CD4-positive, alpha-beta T cell treated with Interleukin-2 at 100 ng/mL for 4 hours (primary cell): Measurements from ENCODE around the gene VWF.

ENCODE experiments used
- DNase-seq: peaks from one replicate; pipeline ENCODE4 v3.0.0-alpha.2; 2020; ENCODE audit warnings: low spot score

VWF gene

DNA sequence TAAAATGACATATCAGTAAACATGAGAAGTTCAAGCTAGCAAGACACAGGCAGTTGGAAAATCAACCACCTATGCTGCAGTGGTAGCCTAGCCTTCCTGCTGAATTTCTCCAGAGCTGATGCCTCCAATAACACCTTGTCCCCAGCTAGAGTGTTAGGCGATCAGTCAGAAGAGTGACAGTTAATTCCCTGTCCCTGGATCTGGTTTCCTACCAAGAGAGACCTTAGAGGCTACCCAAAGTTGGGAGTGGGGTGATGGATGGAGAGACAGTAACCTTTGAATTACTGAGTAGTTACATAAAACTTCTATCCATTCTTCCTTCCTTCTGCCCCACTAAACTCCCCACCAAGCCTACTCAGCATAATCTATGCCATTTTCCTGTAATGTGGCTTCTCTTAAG lies 177.5 kb downstream of the VWF start:
- no peak for DNase-seq

- no peak for DNase-seq
These were observed 178.1 kb downstream of the VWF start for GRCh38 chr12:5946388-5946787.

- DNase-seq = no peak
These were observed 179.1 kb downstream of the VWF start, which contains the start of gene ANO2 for GRCh38 chr12:5945071-5946008. TSS of gene ANO2 (minus strand) at chr12:5945259. CDS start at chr12:5945217, 42 bp downstream.

GRCh38 chr12:5944688-5945070 lies 179.8 kb downstream of the VWF start:
- DNase-seq = no peak

DNA sequence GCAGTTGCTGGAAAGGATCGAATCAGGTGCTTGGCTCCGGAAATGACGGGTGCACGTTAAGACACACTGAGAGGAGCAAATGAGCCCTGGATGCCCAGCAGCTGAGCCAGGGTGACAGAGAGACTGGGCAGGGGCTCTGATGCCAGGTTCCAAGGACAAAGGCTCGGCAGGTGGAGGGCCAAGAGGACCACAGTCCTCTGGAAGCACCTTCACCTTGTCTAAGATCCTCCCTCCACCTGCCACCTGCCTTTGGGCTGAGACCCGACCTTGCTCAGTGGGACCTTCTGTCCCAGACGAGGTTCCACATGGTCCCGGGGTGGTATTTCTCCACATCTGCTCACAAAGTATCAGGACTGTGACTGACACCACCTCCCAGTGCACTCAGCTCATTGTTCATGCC lies 180.4 kb downstream of the VWF start:
- no peak for DNase-seq

DNA sequence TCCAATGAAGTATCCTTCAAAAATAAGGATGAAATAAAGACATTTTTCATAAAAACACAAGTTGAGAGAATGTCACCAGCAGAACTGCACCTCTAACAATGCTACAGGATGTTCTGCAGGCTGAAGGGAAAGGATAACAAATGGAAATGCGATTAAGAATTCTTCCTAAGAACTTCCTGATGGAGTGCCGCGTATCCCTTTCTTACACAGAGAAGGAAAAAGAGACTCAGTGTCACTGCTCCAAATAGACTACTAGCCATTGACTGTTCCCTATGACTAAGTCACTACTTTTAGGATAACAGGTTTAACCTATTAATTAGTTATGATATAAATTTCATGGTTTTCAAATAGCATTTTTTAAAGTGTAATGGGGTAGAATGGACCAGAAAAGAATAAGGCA lies 182.6 kb downstream of the VWF start:
- no peak for DNase-seq

DNA sequence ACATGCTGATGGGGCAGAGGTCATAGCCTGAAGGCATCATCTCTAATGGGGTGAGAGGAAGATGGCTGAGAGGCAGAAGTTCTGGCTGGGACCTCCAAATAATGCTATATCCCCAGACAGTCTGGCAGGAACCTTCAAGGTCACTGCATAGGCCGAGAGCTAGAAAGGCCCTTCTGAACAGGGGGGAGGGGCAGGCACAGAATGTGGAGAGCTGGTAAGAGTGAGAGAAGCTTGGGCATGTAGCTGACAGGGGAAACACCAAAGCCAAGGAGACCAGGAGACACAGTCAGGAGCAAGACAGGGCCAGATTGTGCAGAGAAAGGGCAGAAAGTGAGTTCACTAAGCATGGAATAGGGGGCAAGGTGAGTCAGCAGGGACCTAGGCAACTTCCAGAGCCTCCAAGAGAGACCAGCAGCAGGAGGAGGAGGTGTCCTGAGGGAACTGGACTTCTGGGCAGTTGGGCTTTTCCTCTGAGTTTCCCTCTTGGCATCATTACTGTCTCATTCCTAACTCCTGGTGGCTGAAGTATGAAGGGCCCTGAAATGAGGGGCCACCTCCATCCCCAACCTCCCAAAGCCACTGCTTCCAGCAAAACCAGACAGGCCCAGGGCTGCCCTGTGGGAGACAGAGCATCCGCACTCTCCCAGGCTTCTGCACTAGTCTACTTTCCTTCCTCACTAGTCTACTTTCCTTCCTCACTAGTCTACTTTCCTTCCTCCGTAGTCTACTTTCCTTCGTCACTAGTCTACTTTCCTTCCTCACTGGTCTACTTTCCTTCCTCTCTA lies 196.5 kb downstream of the VWF start:
- DNase-seq = no peak

DNA sequence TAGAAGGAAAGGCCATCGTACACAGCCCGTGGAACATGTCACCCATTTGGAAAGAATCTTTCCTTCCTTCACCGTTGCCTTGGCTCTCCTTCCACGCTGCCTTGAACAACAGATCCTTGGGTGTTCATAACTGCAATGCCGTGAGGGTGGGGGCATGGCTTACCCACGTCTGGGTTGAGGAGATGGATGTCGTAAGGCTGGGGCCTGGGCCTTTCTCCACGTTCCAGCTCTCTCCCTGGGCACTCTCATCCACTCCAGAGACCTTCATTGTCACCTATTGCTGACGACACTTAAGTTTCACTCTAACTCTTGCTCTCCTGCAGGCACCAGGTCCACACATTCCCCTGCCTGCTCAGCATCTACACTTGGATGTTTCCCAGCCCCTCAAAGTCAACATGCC lies 198.8 kb downstream of the VWF start:
- no peak for DNase-seq

DNA sequence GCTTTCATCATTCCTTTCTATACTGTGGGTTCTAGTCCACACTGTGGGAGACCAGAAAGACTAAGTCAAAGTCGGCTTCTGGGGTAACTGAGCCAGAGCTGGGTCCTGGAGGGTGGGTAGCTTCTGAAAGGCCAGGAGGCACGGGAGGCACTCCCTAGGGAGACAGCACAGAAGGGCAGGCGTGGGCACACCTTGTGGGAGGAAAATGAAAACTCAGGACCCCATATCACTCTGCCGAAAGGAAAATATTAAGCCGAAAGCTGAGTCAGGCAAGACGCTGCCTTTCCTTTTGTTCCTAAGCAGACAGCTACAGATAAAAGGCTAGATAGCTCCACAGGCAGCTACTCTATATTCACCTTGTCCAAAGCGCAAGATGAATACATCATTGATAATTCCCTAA lies 200.1 kb downstream of the VWF start:
- DNase-seq = no peak

- DNase-seq = no peak
These were observed 200.7 kb downstream of the VWF start for GRCh38 chr12:5923751-5924150.

GRCh38 chr12:5923043-5923605 lies 201.3 kb downstream of the VWF start:
- DNase-seq = no peak

DNA sequence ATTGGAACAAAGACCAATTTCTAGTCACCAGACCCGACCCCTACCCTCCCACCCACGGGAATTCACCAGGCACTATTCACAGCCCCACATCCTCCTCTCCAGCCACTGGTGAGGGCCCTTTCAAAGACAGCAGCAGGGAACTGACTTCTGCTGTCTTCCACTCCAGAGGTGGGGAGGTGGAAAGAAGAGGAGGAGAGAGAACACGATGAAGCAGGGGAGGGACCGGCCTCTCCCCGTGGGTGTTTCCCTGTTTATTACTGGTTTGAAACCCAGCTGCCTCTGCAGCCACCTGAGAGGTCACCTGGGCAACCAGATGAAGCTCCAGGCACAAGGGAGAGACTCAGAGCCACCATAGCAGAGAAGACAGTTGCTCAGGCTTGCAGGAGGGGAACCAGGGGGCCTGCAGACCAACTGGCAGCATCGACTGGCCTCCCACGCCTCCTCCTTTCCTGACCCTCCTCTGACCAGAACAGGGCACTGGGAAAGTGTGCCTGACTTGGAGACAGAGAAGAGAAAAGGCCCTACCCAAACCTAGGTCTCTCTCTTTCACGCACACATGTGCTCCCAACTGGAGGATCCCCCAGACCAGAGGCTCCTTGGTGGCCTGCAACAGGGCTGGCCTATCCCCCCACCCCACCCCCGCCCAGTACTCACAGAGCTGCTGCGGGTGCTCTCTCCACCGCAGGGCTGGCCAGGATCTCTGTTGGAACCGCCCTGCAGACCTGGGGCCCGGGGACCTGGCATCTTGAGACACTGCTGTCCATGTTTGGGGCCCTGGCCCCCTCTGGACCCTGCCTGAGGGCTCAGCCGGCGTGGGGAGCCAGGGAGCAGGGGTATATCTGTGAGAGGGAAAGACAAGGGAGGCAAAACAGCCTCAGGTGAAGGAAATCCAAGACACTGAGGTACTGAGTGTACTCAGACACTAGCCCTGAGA lies 202.2 kb downstream of the VWF start:
- no peak for DNase-seq

DNA sequence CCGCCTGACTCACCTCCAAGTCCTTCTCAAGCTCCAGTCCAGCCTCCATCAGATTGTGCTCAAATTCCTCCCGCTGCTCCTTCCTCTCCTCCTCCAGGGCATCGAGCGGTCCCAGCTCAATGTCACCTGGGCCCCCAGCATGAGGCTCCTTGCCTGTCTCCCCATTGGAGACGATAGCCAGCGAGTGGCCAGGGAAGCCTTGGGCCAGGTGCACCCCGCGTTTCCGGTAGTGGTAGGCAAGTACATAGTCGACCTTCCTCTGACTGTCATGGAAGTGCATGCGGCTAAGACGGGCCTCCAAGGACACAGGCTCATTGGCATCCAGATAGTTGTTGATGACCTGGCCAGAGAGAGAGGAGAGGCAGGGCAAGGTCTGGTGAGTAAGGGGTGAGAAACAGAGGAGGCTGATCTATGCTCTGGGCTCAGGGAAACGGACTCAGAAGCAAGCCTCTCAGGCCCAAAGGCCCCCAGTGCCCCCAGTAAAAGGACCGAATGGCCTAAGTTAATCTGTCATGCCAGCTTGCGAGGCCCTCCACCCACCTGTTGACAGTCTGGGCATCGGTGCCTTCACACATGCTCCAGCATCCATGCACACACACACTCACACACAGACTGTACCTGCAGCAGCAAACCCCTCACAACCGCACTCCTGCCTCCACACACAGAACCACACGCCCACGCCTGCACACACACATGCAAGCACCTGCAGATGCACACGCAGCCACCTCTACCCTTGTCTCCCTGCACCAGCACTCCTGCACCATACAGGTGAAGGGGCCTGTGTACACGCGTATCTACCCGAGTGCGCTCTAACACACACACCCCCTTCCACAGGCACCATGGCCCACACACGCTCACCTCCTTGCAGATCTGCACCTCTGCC lies 203.2 kb downstream of the VWF start:
- DNase-seq = no peak

- DNase-seq = no peak
These were observed 207.6 kb downstream of the VWF start for GRCh38 chr12:5916785-5917290.

GRCh38 chr12:5915511-5915910 lies 209.0 kb downstream of the VWF start:
- DNase-seq = no peak

DNA sequence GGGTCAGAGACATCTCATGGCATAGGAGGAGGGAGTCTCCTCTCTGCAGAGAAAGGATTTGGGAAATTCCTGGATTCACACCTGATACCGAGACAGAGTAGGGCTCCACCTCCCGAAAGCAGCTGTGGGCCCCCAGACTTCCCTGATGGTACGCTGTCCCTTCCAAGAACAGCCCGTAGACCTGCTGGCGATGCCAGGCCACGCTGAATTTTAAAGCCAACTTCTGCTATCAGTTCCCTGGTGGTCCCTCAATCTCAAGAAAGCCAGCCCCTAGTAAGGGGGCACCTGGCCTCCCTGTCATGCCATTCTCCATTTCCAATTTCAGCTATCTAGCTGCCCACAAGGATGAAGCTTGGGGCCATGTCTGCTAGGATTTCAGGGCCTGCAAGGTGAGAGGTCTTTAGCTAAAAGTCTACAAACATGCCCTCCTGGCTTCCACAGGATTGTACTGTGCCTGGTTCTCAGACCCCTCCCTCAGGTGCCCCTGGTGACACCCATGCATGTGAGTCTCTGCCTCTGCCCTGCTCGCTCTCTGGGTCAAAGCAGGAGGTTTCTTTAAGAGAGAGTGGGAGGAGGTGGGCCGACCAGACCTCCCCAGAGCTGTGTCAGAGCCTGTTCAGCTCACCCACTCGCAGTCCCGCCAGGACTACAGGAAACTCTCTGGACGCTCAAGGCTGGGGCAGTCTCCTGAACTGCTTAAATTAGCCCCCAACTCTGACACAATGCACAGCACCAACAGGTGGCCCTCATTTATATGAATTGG lies 209.9 kb downstream of the VWF start:
- no peak for DNase-seq

- DNase-seq = no peak
These were observed 211.1 kb downstream of the VWF start for GRCh38 chr12:5913387-5913786.

DNA sequence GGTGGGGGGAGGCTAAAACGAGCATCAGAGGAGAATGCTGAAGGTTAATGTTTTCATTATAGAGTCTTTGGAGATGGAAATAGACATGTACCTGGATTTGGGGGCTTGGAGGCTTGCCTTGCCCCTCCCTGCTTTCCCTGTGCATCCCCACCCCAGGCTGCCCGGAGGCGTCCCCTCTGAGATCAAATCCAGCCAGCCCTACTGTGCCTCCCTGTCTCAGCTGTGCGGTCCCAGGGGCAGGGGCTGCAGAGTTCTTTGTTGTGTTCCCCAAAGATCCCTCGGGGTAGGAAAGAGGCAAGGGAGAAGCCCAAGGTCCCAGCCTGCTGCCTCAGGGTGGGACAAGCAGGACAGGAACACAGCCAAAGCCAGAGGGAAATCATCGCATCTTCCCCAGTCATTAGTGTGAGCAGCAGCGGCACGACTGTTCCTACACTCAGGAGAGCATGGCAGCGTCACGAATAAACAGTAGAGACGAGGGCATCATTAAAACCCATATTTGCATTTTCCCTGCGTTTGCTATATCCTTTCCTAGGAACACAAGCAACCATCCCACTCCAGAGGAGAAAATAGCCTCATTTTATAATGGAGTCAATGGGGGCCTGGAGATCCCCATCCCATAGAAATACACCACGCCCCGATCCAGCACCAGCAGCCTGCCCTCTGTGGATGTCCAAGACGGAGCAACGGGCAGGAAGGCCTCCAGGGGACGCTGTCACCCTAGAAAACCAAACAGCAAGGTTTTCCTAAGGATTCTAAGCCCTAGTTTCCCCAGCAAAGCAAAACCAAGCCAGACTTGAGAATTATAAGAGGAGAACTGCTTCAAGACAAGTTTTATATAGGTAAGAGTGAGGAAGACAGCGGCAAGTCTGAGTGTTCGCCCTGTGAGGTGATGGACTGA lies 211.8 kb downstream of the VWF start:
- DNase-seq = no peak

GRCh38 chr12:5912011-5912410 lies 212.5 kb downstream of the VWF start:
- no peak for DNase-seq
